Astrocyte of the cerebellum (primary cell): ENCODE data around the gene MAMDC2.

Experiments
- DNase-seq: peaks from one replicate; pipeline ENCODE4 v3.0.0-alpha.2; 2011; ENCODE audit warnings: low read depth
- H3K4me3 ChIP-seq: 2 replicates; pipeline ENCODE4 v1.5.1; 2011; ENCODE audit warnings: mild to moderate bottlenecking, low read depth, low read length, moderate library complexity
- in situ Hi-C: cut with HindIII; loops from 2 replicates; pipeline ENCODE4 v1.10.0; 2017; ENCODE audit warnings: low sequenced_read_pairs
- TF ChIP-seq, protein P1 (sequence below): IDR thresholded peaks from 2 replicates; pipeline ENCODE4 v1.5.1; 2012; ENCODE audit warnings: low read length, low read depth, moderate library complexity, mild to moderate bottlenecking; ENCODE audit errors: missing control alignments

Gene MAMDC2

DNA sequence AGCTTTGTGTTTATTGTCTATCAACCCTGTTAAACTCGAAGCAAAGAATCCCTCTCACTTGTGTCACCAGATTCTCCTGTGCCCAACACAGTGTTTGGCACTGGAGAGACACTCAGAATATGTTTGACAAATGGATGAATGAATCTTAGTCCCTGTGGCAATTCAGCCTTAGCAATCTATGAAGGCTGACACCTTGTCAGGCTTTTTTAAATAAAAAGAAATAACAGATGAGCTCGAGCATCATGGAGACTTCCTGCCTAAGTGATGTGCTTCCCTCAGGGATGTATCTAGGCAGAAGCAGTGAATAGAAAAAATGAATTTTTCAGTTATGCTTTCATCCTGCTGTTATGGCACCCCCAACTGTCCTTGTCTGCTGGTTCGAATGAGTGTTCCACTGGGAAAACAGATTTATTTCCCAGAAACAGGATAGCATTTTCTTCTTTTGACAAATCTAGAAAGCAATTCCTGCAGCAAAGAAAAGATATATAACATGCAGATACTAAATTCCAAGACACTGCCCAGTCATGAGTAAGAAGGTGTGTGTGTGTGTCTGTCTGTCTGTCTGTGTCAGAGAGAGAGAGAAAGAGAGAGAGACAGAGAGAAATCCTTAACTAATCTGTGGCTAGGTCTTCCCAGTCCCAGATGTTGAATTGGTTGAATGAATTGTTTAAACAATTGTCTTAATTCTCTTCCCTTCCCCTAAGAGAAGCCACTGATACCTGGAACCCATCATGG is 16.7 kb downstream of the MAMDC2 start:
- in situ Hi-C loops, result no loop called here
- TF ChIP-seq, protein P1, sequence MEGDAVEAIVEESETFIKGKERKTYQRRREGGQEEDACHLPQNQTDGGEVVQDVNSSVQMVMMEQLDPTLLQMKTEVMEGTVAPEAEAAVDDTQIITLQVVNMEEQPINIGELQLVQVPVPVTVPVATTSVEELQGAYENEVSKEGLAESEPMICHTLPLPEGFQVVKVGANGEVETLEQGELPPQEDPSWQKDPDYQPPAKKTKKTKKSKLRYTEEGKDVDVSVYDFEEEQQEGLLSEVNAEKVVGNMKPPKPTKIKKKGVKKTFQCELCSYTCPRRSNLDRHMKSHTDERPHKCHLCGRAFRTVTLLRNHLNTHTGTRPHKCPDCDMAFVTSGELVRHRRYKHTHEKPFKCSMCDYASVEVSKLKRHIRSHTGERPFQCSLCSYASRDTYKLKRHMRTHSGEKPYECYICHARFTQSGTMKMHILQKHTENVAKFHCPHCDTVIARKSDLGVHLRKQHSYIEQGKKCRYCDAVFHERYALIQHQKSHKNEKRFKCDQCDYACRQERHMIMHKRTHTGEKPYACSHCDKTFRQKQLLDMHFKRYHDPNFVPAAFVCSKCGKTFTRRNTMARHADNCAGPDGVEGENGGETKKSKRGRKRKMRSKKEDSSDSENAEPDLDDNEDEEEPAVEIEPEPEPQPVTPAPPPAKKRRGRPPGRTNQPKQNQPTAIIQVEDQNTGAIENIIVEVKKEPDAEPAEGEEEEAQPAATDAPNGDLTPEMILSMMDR, result no peak
- H3K4me3 ChIP-seq, result no peak overlapping the region
- DNase-seq, result no peak

- H3K4me3 ChIP-seq, result no peak overlapping the region
- DNase-seq, result no peak
- TF ChIP-seq, protein P1, result no peak
- in situ Hi-C loops, result no loop called here
Measured at GRCh38 chr9:70060883-70061507, 17.3 kb downstream of the MAMDC2 start.

DNA sequence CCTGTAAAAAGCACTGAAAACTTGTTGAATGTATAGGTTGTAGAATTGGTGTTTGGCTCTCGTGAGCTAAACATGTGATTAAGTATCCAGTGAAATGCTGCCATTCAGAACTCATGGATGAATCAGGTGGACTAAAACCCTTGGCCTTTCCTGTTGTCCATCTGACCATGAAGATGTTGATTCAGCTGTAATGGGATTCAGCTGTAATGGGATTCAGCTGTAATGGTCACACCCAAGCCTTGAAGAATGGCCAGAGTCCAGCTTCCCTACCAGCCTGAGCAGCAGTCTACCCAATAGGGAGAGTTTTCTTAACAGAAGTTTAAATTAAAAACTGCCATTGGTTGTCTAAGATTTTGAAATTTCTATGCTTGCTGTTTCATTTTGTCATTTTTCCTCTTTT is 18.1 kb downstream of the MAMDC2 start:
- H3K4me3 ChIP-seq, result no peak overlapping the region
- TF ChIP-seq, protein P1, result no peak
- in situ Hi-C loops, result no loop called here
- DNase-seq, result no peak

DNA sequence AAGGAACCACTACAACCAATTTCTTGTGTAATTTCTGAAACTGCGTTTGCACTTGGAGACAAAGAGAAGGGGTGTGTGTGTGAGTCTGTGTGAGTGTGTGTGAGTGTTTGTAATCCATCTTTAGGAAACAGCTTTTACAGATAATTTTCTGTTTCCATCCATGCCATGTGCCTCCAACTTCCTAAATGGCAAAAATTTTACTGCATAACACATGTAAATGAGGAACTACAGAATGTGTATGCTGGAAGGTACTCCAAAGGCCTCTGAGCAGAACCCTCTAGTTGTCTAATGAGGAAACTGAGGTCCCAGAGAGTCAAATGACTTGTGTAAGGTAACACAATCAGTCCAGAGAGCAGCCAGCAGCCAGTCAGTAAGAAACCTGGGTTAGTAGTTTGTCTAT is 20.8 kb downstream of the MAMDC2 start:
- TF ChIP-seq, protein P1, result no peak
- H3K4me3 ChIP-seq, result no peak overlapping the region
- in situ Hi-C loops, result no loop called here
- DNase-seq, result no peak

DNA sequence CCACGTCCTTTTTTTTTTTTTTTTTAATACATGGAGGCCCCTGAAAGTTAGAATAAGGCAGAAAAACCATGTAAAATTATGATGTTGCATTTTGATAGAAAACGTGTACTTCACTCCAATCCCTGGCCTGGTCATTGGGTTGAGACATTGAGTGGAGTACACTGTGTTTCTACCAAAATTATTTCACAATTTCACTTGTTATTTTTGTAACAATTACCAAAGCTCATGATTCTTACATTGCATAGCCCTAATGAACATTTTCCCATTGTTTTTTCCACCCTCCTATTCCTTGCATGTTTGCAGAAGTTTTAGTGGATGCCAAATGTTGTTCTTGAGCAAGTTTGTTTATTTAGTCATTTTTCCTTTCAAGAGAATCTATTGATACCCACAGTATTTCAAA is 21.9 kb downstream of the MAMDC2 start:
- TF ChIP-seq, protein P1, result no peak
- in situ Hi-C loops, result no loop called here
- H3K4me3 ChIP-seq, result no peak overlapping the region
- no peak for DNase-seq

GRCh38 chr9:70066418-70066817 is 22.8 kb downstream of the MAMDC2 start:
- H3K4me3 ChIP-seq, result no peak overlapping the region
- TF ChIP-seq, protein P1, result no peak
- DNase-seq, result no peak
- in situ Hi-C loops, result no loop called here
